ENCODE data around the gene ID1. TPM values are rescaled to one million over a fixed set of nuclear protein-coding genes. Genes with fewer than 3 reads are reported as not detected.

The ID1 gene
- polyA plus RNA-seq, 1 donor from 2014 or later, result 30.6 TPM

- Histone ChIP-seq H3K27ac (ENCODE audit: low read length) (no peak overlapping the region), H2AFZ (ENCODE audit: low read depth, low read length) (no peak overlapping the region), H3K27me3 (ENCODE audit: insufficient read depth, low read depth, low read length) (no peaks in the 10 kb centered on the region), H4K20me1 (ENCODE audit: insufficient read depth) (no peaks in the 10 kb centered on the region), H3K4me2 (ENCODE audit: low read length) (no peak overlapping the region), H3K9me2 (ENCODE audit: insufficient read depth, low read length) (no peaks in the 10 kb centered on the region), H3K9me3 (ENCODE audit: low read length) (no peaks in the 10 kb centered on the region), H3K4me3 (ENCODE audit: low read length) (no peak overlapping the region), H3K79me2 (replicated peaks; ENCODE audit: insufficient read depth, low read length) (no peaks in the 10 kb centered on the region), H3K9ac (ENCODE audit: low read length) (no peak overlapping the region), H3K36me3 (ENCODE audit: insufficient read depth, low read length) (no peaks in the 10 kb centered on the region), H3F3A (ENCODE audit: insufficient read depth, low read length, poor library complexity, severe bottlenecking) (no peaks in the 10 kb centered on the region)
- TF ChIP-seq RAD21 (conservative IDR thresholded peaks at IDR 0.05) (no peak), TAF1 (IDR thresholded peaks at IDR 0.05; ENCODE audit: low read depth) (no peak), REST (IDR thresholded peaks at IDR 0.05; ENCODE audit: borderline replicate concordance) (no peak), EZH2 (IDR thresholded peaks at IDR 0.05; ENCODE audit: borderline replicate concordance, insufficient read depth, low read length, poor library complexity, severe bottlenecking) (no peak), SMC3 (conservative IDR thresholded peaks at IDR 0.05; ENCODE audit: poor library complexity) (no peak), POLR2AphosphoS5 (IDR thresholded peaks at IDR 0.05) (no peak), EP300 (conservative IDR thresholded peaks at IDR 0.05; ENCODE audit: poor library complexity, severe bottlenecking) (no peak), MXI1 (conservative IDR thresholded peaks at IDR 0.05; ENCODE audit: poor library complexity, severe bottlenecking) (no peak)
- TF ChIP-seq, protein P1, sequence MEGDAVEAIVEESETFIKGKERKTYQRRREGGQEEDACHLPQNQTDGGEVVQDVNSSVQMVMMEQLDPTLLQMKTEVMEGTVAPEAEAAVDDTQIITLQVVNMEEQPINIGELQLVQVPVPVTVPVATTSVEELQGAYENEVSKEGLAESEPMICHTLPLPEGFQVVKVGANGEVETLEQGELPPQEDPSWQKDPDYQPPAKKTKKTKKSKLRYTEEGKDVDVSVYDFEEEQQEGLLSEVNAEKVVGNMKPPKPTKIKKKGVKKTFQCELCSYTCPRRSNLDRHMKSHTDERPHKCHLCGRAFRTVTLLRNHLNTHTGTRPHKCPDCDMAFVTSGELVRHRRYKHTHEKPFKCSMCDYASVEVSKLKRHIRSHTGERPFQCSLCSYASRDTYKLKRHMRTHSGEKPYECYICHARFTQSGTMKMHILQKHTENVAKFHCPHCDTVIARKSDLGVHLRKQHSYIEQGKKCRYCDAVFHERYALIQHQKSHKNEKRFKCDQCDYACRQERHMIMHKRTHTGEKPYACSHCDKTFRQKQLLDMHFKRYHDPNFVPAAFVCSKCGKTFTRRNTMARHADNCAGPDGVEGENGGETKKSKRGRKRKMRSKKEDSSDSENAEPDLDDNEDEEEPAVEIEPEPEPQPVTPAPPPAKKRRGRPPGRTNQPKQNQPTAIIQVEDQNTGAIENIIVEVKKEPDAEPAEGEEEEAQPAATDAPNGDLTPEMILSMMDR (IDR thresholded peaks at IDR 0.05; ENCODE audit: poor library complexity, severe bottlenecking), result no peak
These were observed 42.8 kb upstream of the ID1 start for GRCh38 chr20:31562241-31562640.

DNA sequence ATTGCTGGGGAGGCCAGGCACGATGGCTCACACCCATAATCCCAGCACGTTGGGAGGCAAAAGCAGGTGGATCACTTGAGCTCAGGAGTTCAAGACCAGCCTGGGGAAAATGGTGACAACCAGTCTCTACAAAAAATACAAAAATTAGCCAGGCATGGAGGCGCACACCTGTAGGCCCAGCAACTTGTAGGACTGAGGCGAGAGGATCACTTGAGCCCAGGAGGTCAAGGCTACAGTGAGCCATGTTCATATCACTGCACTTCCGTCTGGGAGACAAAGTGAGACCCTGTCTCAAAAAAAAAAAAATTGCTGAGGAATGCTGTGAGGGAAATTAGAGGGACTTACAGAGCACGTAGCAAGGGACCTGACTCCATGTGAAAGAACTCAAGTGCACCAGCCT is 40.8 kb upstream of the ID1 start:
- no peak overlapping the region for H3K27ac ChIP-seq (ENCODE audit: low read length)
- H3K4me3 ChIP-seq (ENCODE audit: low read length), result no peak overlapping the region
- H3K27me3 ChIP-seq (ENCODE audit: insufficient read depth, low read depth, low read length), result no peaks in the 10 kb centered on the region
- H3K9me3 ChIP-seq (ENCODE audit: low read length), result no peaks in the 10 kb centered on the region
- no peaks in the 10 kb centered on the region for H4K20me1 ChIP-seq (ENCODE audit: insufficient read depth)
- H3K9me2 ChIP-seq (ENCODE audit: insufficient read depth, low read length), result no peaks in the 10 kb centered on the region
- no peaks in the 10 kb centered on the region for H3K79me2 ChIP-seq (replicated peaks; ENCODE audit: insufficient read depth, low read length)
- no peak for TF ChIP-seq EP300 (conservative IDR thresholded peaks at IDR 0.05; ENCODE audit: poor library complexity, severe bottlenecking)
- no peak for TF ChIP-seq POLR2AphosphoS5 (IDR thresholded peaks at IDR 0.05)
- no peak for TF ChIP-seq MXI1 (conservative IDR thresholded peaks at IDR 0.05; ENCODE audit: poor library complexity, severe bottlenecking)
- TF ChIP-seq, protein P1 (IDR thresholded peaks at IDR 0.05; ENCODE audit: poor library complexity, severe bottlenecking), result no peak
- TF ChIP-seq TAF1 (IDR thresholded peaks at IDR 0.05; ENCODE audit: low read depth), result no peak
- no peak for TF ChIP-seq RAD21 (conservative IDR thresholded peaks at IDR 0.05)
- TF ChIP-seq EZH2 (IDR thresholded peaks at IDR 0.05; ENCODE audit: borderline replicate concordance, insufficient read depth, low read length, poor library complexity, severe bottlenecking), result no peak
- no peak for TF ChIP-seq SMC3 (conservative IDR thresholded peaks at IDR 0.05; ENCODE audit: poor library complexity)
- TF ChIP-seq REST (IDR thresholded peaks at IDR 0.05; ENCODE audit: borderline replicate concordance), result no peak
- no peaks in the 10 kb centered on the region for H3K36me3 ChIP-seq (ENCODE audit: insufficient read depth, low read length)
- H2AFZ ChIP-seq (ENCODE audit: low read depth, low read length), result no peak overlapping the region
- no peak overlapping the region for H3K4me2 ChIP-seq (ENCODE audit: low read length)
- no peak overlapping the region for H3K9ac ChIP-seq (ENCODE audit: low read length)
- H3F3A ChIP-seq (ENCODE audit: insufficient read depth, low read length, poor library complexity, severe bottlenecking), result no peaks in the 10 kb centered on the region

Measured in neural cell (in vitro differentiated cells).